Body of pancreas (tissue), 4 donors: Measurements from ENCODE around the gene RNF169.
"Not testable (repeated sequence)": the region's sequence is repeated elsewhere in the genome, so short reads cannot be mapped to it uniquely, and the experiment has no call there.

Experiments
- CTCF ChIP-seq, 7 experiments: fragments of 450-650 bp in 4 of 7; fragments of 200-600 bp in 3 of 7; sonication (generic) in 3 of 7; IDR thresholded peaks; one replicate each; pipeline ENCODE4 v1.5.1; 2016 to 2019; ENCODE audit warnings: antibody characterized with exemption in 7 of 7
- POLR2A ChIP-seq, 3 donors: fragments of 450-650 bp; IDR thresholded peaks; one replicate each; pipeline ENCODE4 v1.6.1; 2016; ENCODE audit warnings: antibody characterized with exemption in 3 of 3, mild to moderate bottlenecking in 2 of 3

GRCh38 chr11:74750598-74750997 is 1.9 kb downstream of the RNF169 start:
- TF ChIP-seq POLR2A, CTCF (IDR thresholded peaks at IDR 0.05): not testable (repeated sequence)
